HepG2 (cell line): ENCODE results near the gene SLC45A3. TPM values are rescaled to one million over a fixed set of nuclear protein-coding genes. Genes with fewer than 3 reads are reported as not detected.
A peak's percentile ranks its signal among the peaks of the same experiment; 100 is the strongest.

Experiments used
- ATF6 ChIP-seq: sonication (generic); formaldehyde crosslinking; conservative IDR thresholded peaks from 2 replicates; pipeline ENCODE4 v1.4.0; 2020; ENCODE audit warnings: missing genetic modification reagents
- E2F5 ChIP-seq: sonication (generic); formaldehyde crosslinking; conservative IDR thresholded peaks from 2 replicates; pipeline ENCODE4 v1.4.0; 2020; ENCODE audit warnings: missing genetic modification reagents
- FLYWCH1 ChIP-seq: sonication (generic); formaldehyde crosslinking; IDR thresholded peaks from 2 replicates; pipeline ENCODE4 v1.8.1; 2023; ENCODE audit warnings: mild to moderate bottlenecking, missing genetic modification reagents
- JUN ChIP-seq: sonication (generic); formaldehyde crosslinking; IDR thresholded peaks from 2 replicates; pipeline ENCODE4 v1.4.0; 2020; ENCODE audit warnings: mild to moderate bottlenecking, missing genetic modification reagents
- MAFK ChIP-seq, 2 experiments: IDR thresholded peaks in 1 of 2; conservative IDR thresholded peaks in 1 of 2; 2 replicates each; pipeline ENCODE4 v1.6.1; 2011; ENCODE audit warnings: improper control_type of control experiment in 2 of 2, low read length in 2 of 2
- MTA3 ChIP-seq: sonication (generic); formaldehyde crosslinking; IDR thresholded peaks from 2 replicates; pipeline ENCODE4 v1.4.0; 2020; ENCODE audit warnings: missing genetic modification reagents
- PAWR ChIP-seq: sonication (generic); formaldehyde crosslinking; IDR thresholded peaks from 2 replicates; pipeline ENCODE4 v1.4.0; 2020; ENCODE audit warnings: missing genetic modification reagents, mild to moderate bottlenecking, borderline replicate concordance
- PBX3 ChIP-seq: sonication (generic); formaldehyde crosslinking; IDR thresholded peaks from 2 replicates; pipeline ENCODE4 v1.8.1; 2023; ENCODE audit warnings: missing genetic modification reagents, inconsistent platforms, borderline replicate concordance
- PCBP1 ChIP-seq: fragments of 200-400 bp; formaldehyde crosslinking; IDR thresholded peaks from 2 replicates; pipeline ENCODE4 v1.6.1; 2017; ENCODE audit warnings: mild to moderate bottlenecking, low read depth, low read length, borderline replicate concordance
- PLSCR1 ChIP-seq: sonication (generic); formaldehyde crosslinking; IDR thresholded peaks from 2 replicates; pipeline ENCODE4 v1.5.0; 2020; ENCODE audit warnings: missing genetic modification reagents, mild to moderate bottlenecking, borderline replicate concordance
- POLR2AphosphoS2 ChIP-seq: IDR thresholded peaks from 2 replicates; pipeline ENCODE4 v1.6.1; 2011; ENCODE audit warnings: low read depth, low read length, improper control_type of control experiment
- SIX4 ChIP-seq: sonication (generic); formaldehyde crosslinking; IDR thresholded peaks from 2 replicates; pipeline ENCODE4 v1.4.0; 2020; ENCODE audit warnings: missing genetic modification reagents
- SNAPC4 ChIP-seq: sonication (generic); formaldehyde crosslinking; IDR thresholded peaks from 2 replicates; pipeline ENCODE4 v1.4.0; 2020; ENCODE audit warnings: mild to moderate bottlenecking, missing genetic modification reagents
- ZBTB38 ChIP-seq: sonication (generic); formaldehyde crosslinking; IDR thresholded peaks from 2 replicates; pipeline ENCODE4 v1.5.1; 2020; ENCODE audit warnings: mild to moderate bottlenecking, missing genetic modification reagents
- ZNF256 ChIP-seq: sonication (generic); formaldehyde crosslinking; conservative IDR thresholded peaks from 2 replicates; pipeline ENCODE4 v1.4.0; 2020; ENCODE audit warnings: missing genetic modification reagents
- ZNF350 ChIP-seq: sonication (generic); formaldehyde crosslinking; IDR thresholded peaks from 2 replicates; pipeline ENCODE4 v1.4.0; 2020; ENCODE audit warnings: mild to moderate bottlenecking, low read depth, missing genetic modification reagents, borderline replicate concordance
- ZNF431 ChIP-seq: sonication (generic); formaldehyde crosslinking; IDR thresholded peaks from 2 replicates; pipeline ENCODE4 v1.9.0; 2022; ENCODE audit warnings: missing genetic modification reagents, low read depth, mild to moderate bottlenecking, borderline replicate concordance
- ZNF891 ChIP-seq: sonication (generic); formaldehyde crosslinking; IDR thresholded peaks from 2 replicates; pipeline ENCODE4 v1.5.0; 2020; ENCODE audit warnings: mild to moderate bottlenecking, missing genetic modification reagents
- polyA plus RNA-seq, 8 experiments: library from polyadenylated mRNA; depleted of rRNA in 3 of 8; stranded (reverse) in 7 of 8; unstranded in 1 of 8; fragments of >200 nt; fragmentation: Illumina TruSeq in 4 of 8; extraction: Trizol in 4 of 8; gene quantifications; 2 replicates each; pipeline versions ENCODE4 v1.2.1 to v1.2.3, GENCODE V29; 2011 to 2016; ENCODE audit warnings: low read depth in 4 of 8, missing spikeins in 1 of 8, mixed read lengths in 1 of 8; ENCODE audit not compliant: insufficient read depth in 1 of 8
- total RNA-seq, 5 experiments: library from RNA; depleted of rRNA; stranded (reverse); fragments of >200 nt; fragmentation: Illumina TruSeq; extraction: Trizol; gene quantifications; 2 replicates each; pipeline ENCODE4 v1.2.3, GENCODE V29; 2016; ENCODE audit warnings: low read depth in 1 of 5

The SLC45A3 gene
- total and polyA plus RNA-seq, 2 of the 13 experiments (the other 11 are each of a cell fraction or from before 2014, with no cell fraction given), result 3.4 to 4.1 TPM

- TF ChIP-seq E2F5 (CRISPR knock-in tag) (no peak), PCBP1 (no peak), FLYWCH1 (CRISPR knock-in tag) (no peak), PBX3 (no peak), SNAPC4 (CRISPR knock-in tag) (peak; percentile 77), POLR2AphosphoS2 (peak; percentile 78; the same call in 1 of the 2 replicates), ZBTB38 (CRISPR knock-in tag) (0 out of 2 replicates have a peak, but pooled peaks have one; percentile 47), ZNF256 (CRISPR knock-in tag) (0 out of 2 replicates have a peak, but pooled peaks have one; percentile 15), JUN (CRISPR knock-in tag) (no peak), ZNF891 (CRISPR knock-in tag) (0 out of 2 replicates have a peak, but pooled peaks have one; percentile 19), ATF6 (CRISPR knock-in tag) (peak; percentile 89; the same call in 1 of the 2 replicates), ZNF350 (CRISPR knock-in tag) (peak; percentile 80; the same call in 1 of the 2 replicates), PAWR (CRISPR knock-in tag) (no peak), PLSCR1 (CRISPR knock-in tag) (no peak), MAFK (conservative IDR thresholded peaks at IDR 0.05 in 1 of 2, IDR thresholded peaks at IDR 0.05 in 1 of 2; ENCODE audit: low read length in 2 of 2) (no peak), MTA3 (no peak), SIX4 (CRISPR knock-in tag) (peak; percentile 79; the same call in 1 of the 2 replicates), ZNF431 (CRISPR knock-in tag) (0 out of 2 replicates have a peak, but pooled peaks have one; percentile 68)
Observed at GRCh38 chr1:205631768-205632668, 48.3 kb downstream of the SLC45A3 start, which contains the start of gene ELK4 (continued).
